CD4-positive, CD25-positive, alpha-beta regulatory T cell (primary cell): Measurements from ENCODE around the gene MTR. TPM values are rescaled to one million over a fixed set of nuclear protein-coding genes. Genes with fewer than 3 reads are reported as not detected.

Experiments used
- ATAC-seq, 2 donors: fragments of 150-1000 bp; cut with Tn5 transposase; one replicate each; pipeline ENCODE4 v1.10.0; 2021; ENCODE audit warnings: low read depth in 2 of 2, moderate number of reproducible peaks in 2 of 2, moderate library complexity in 1 of 2
- DNase-seq, 3 donors: peaks; one replicate each; pipeline versions ENCODE4 v3.0.0 to v3.0.0-alpha.2; 2012 to 2022; ENCODE audit warnings: mixed read lengths in 1 of 3
- H3K27ac ChIP-seq: one replicate; pipeline ENCODE4 v1.7.0; 2013; ENCODE audit warnings: mild to moderate bottlenecking, low read length; ENCODE audit not compliant: insufficient read depth, poor library complexity, severe bottlenecking
- H3K27me3 ChIP-seq: one replicate; pipeline ENCODE4 v1.7.0; 2013; ENCODE audit warnings: low read length; ENCODE audit not compliant: control insufficient read depth, insufficient read depth
- H3K36me3 ChIP-seq: one replicate; pipeline ENCODE4 v1.7.0; 2013; ENCODE audit warnings: mild to moderate bottlenecking, low read length, moderate library complexity; ENCODE audit not compliant: control insufficient read depth, insufficient read depth
- H3K4me1 ChIP-seq: 2 replicates; pipeline ENCODE4 v1.7.0; 2013; ENCODE audit warnings: mild to moderate bottlenecking, low read length; ENCODE audit not compliant: insufficient read depth, control insufficient read depth, poor library complexity, severe bottlenecking
- H3K4me3 ChIP-seq: one replicate; pipeline ENCODE4 v1.7.0; 2013; ENCODE audit warnings: low read depth, mild to moderate bottlenecking, low read length, moderate library complexity
- H3K9me3 ChIP-seq, 2 experiments: 1 replicate in 1 of 2; 2 replicates in 1 of 2; pipeline ENCODE4 v1.7.0; 2013; ENCODE audit warnings: low read length in 2 of 2, mild to moderate bottlenecking in 1 of 2, moderate library complexity in 1 of 2; ENCODE audit not compliant: control insufficient read depth in 2 of 2
- H3K27ac Mint-ChIP-seq, 3 donors: one replicate each; pipeline ENCODE4 v1.8.0; 2020 to 2022; ENCODE audit warnings: mild to moderate bottlenecking in 3 of 3, mixed read lengths in 3 of 3, moderate library complexity in 2 of 3
- H3K27me3 Mint-ChIP-seq: one replicate; pipeline ENCODE4 v1.8.0; 2022; ENCODE audit warnings: mild to moderate bottlenecking, mixed read lengths
- H3K36me3 Mint-ChIP-seq: one replicate; pipeline ENCODE4 v1.8.0; 2020; ENCODE audit warnings: mixed read lengths
- H3K4me1 Mint-ChIP-seq, 4 donors: one replicate each; pipeline ENCODE4 v1.8.0; 2020 to 2022; ENCODE audit warnings: mixed read lengths in 4 of 4, mild to moderate bottlenecking in 1 of 4
- H3K4me3 Mint-ChIP-seq, 4 donors: one replicate each; pipeline ENCODE4 v1.8.0; 2020 to 2022; ENCODE audit warnings: mild to moderate bottlenecking in 4 of 4, mixed read lengths in 4 of 4, moderate library complexity in 3 of 4
- H3K9me3 Mint-ChIP-seq, 7 donors: one replicate each; pipeline ENCODE4 v1.8.0; 2020 to 2022; ENCODE audit warnings: mixed read lengths in 7 of 7, mild to moderate bottlenecking in 3 of 7, moderate library complexity in 2 of 7
- polyA plus RNA-seq, 4 donors: library from polyadenylated mRNA; unstranded; fragments of 300-500 nt; fragmentation: Illumina TruSeq; gene quantifications; one replicate each; pipeline ENCODE4 v1.2.3, GENCODE V29; 2021
- total RNA-seq: library from RNA; stranded (reverse); gene quantifications from one replicate; pipeline ENCODE4 v1.2.3, GENCODE V29; 2022

MTR gene
- total and polyA plus RNA-seq, 5 donors from 2014 or later = 12.6 to 44.5 (median 14.8) TPM

DNA sequence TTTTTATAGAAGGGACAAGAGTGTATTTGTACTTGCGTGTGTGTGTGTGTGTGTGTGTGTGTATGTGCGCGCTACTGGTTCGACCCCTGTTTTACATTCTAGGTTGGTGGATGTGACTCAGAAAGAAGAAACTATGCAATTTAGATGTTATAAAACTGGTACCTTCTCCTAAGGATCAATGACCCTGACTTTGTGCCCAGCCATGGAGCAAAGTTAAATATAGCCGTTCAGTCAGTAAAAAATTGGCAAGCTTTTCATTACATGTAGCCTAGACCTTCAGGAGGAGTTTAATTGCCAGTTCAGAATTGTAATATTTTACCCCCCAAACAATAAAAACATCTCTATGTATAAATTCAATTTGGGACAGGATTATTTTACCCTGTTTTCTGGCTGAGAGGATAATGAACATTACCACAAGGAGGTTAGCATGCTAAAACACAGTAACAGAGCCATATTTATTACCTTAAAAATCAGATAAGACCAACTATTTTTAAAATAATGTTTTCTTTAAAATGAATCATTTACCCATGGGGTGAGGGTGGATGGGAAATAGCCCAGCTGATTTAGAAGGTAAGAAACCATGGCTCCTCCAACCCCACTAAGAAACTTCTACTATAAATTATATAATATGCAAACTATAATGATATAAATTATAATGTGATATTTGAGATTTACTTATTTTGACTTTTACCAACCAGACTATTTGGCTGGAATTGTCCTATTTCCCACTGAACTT lies 33.5 kb upstream of the MTR start:
- Mint-ChIP-seq H3K36me3 (no peaks in the 10 kb centered on the region), H3K9me3 (no peaks in the 10 kb centered on the region), H3K27me3 (peaks cover 17% of the 10 kb centered on the region), H3K27ac (no peak overlapping the region), H3K4me1 (peaks cover 0 to 7% (median 3%) of the 10 kb centered on the region in 4 donors), H3K4me3 (no peak overlapping the region)
- no peak for ATAC-seq
- Histone ChIP-seq H3K27ac (no peak overlapping the region), H3K27me3 (peaks cover 1% of the 10 kb centered on the region), H3K4me1 (no peaks in the 10 kb centered on the region), H3K36me3 (no peaks in the 10 kb centered on the region), H3K9me3 (no peaks in the 10 kb centered on the region), H3K4me3 (no peak overlapping the region)
- no peak for DNase-seq

DNA sequence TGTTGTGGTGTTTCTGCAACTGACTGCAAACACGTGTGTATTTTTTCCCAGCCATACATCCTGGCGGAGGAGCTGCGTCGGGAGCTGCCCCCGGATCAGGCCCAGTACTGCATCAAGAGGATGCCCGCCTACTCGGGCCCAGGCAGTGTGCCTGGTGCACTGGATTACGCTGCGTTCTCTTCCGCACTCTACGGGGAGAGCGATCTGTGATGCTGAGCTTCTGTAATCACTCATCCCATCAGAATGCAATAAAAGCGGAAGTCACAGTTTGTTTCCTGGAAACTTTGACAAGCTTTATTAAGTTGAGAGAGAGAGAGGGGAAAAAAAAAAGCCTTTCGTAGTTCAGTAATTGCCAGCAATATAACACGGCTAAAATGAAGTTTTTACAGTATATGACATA lies 32.7 kb upstream of the MTR start:
- no peaks in the 10 kb centered on the region for H3K9me3 ChIP-seq
- H3K27me3 ChIP-seq = peaks cover 1% of the 10 kb centered on the region
- no peaks in the 10 kb centered on the region for H3K36me3 Mint-ChIP-seq
- ATAC-seq = no peak
- no peak overlapping the region for H3K4me3 ChIP-seq
- H3K27me3 Mint-ChIP-seq = peaks cover 25% of the 10 kb centered on the region
- H3K27ac Mint-ChIP-seq = no peak overlapping the region
- peaks cover 0 to 7% (median 3%) of the 10 kb centered on the region in 4 donors for H3K4me1 Mint-ChIP-seq
- H3K4me1 ChIP-seq = no peaks in the 10 kb centered on the region
- H3K4me3 Mint-ChIP-seq = no peak overlapping the region
- no peaks in the 10 kb centered on the region for H3K36me3 ChIP-seq
- no peak overlapping the region for H3K27ac ChIP-seq
- DNase-seq = no peak
- H3K9me3 Mint-ChIP-seq = no peaks in the 10 kb centered on the region

DNA sequence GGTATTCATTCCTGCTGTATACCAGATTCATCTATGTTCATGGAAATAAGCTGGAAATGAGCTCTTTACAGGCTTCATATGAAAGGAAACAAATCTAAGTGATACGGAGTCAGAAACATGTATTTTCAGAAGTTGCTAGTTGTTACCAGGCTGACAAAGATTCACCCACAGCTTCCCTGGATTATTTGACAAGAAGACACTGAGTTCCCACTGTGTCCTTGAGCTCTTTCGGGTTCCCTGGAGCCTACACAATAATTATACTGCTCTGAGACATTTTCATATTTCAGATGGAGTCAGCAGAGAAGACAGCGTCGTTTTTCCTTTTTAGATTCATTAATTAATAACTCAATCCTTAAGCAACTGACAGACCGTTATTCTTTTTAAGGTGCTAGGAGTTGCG lies 29.3 kb upstream of the MTR start:
- Mint-ChIP-seq H3K27ac (no peak overlapping the region), H3K27me3 (peaks cover 49% of the 10 kb centered on the region), H3K9me3 (no peaks in the 10 kb centered on the region), H3K4me1 (no peaks in the 10 kb centered on the region), H3K36me3 (no peaks in the 10 kb centered on the region), H3K4me3 (no peak overlapping the region)
- Histone ChIP-seq H3K27ac (no peak overlapping the region), H3K4me1 (no peaks in the 10 kb centered on the region), H3K9me3 (no peaks in the 10 kb centered on the region), H3K36me3 (no peaks in the 10 kb centered on the region), H3K4me3 (no peak overlapping the region), H3K27me3 (peaks cover 10% of the 10 kb centered on the region)
- ATAC-seq (no peak), DNase-seq (no peak)

DNA sequence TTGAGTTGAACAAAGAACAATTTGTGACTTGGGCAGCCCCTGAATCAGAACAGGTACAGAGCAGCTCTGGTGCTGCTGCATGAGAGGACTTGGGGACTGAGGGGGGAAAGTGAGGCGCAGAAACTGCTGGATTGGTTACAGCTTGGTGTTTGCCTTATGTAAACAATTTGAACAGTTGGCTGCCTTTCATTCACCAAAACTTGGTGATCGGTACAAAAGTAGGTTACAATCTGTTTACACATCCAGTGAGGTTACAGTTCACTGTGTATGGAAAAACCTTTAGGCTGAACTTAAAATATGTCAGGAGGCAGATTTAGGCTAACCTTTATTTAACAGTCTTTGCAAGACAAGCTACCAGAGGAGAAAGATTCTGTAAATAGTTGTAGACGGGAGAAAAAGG lies 28.6 kb upstream of the MTR start:
- Histone ChIP-seq H3K4me3 (no peak overlapping the region), H3K27me3 (peaks cover 10% of the 10 kb centered on the region), H3K4me1 (no peaks in the 10 kb centered on the region), H3K36me3 (no peaks in the 10 kb centered on the region), H3K9me3 (no peaks in the 10 kb centered on the region), H3K27ac (no peak overlapping the region)
- Mint-ChIP-seq H3K4me1 (no peaks in the 10 kb centered on the region), H3K9me3 (no peaks in the 10 kb centered on the region), H3K4me3 (no peak overlapping the region), H3K27ac (no peak overlapping the region), H3K36me3 (no peaks in the 10 kb centered on the region), H3K27me3 (peaks cover 55% of the 10 kb centered on the region)
- ATAC-seq (no peak), DNase-seq (no peak)

DNA sequence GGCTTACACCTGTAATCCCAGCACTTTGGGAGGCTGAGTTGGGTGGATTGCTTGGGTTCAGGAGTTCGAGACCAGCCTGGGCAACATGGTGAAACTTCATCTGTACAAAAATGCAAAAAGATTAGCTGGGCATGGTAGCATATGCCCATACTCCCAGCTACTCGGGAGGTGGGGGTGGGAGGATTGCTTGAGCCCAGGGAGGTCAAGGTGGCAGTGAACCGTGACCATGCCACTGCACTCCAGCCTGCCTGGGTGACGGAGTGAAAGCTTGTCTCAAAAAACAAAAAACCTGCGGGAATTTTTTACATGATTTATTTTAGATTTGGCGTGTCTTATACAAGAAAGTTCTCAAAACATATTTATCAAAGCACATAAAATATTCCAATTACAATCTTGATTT lies 27.8 kb upstream of the MTR start:
- H3K36me3 Mint-ChIP-seq = no peaks in the 10 kb centered on the region
- Histone ChIP-seq H3K9me3 (no peaks in the 10 kb centered on the region), H3K4me3 (no peak overlapping the region), H3K4me1 (no peaks in the 10 kb centered on the region), H3K36me3 (no peaks in the 10 kb centered on the region), H3K27ac (no peak overlapping the region), H3K27me3 (peaks cover 10% of the 10 kb centered on the region)
- no peaks in the 10 kb centered on the region for H3K4me1 Mint-ChIP-seq
- no peak overlapping the region for H3K4me3 Mint-ChIP-seq
- H3K9me3 Mint-ChIP-seq = no peaks in the 10 kb centered on the region
- no peak for DNase-seq
- no peak overlapping the region for H3K27ac Mint-ChIP-seq
- no peak for ATAC-seq
- H3K27me3 Mint-ChIP-seq = peaks cover 55% of the 10 kb centered on the region

DNA sequence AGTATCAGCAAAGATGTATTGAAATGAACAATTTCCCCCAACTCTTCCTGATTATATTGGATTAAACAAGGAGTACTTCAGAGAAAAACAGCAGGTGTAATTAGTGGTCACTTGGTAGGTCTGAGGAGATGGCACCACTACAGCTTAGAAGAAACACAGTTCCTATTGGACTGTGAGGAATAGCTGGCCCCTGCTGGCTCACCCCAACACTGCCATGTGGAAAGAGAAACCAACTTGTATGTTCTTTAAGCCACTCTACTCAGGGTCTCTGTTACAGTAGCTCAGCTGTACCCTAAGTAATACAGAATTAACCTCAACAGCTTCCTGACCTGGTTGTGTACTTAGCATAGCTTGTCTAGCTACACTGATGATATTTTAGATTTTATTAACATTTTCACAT lies 26.5 kb upstream of the MTR start:
- Histone ChIP-seq H3K27ac (no peak overlapping the region), H3K36me3 (no peaks in the 10 kb centered on the region), H3K9me3 (no peaks in the 10 kb centered on the region), H3K4me1 (no peaks in the 10 kb centered on the region), H3K4me3 (no peak overlapping the region), H3K27me3 (peaks cover 9% of the 10 kb centered on the region)
- H3K9me3 Mint-ChIP-seq = no peaks in the 10 kb centered on the region
- H3K36me3 Mint-ChIP-seq = no peaks in the 10 kb centered on the region
- no peak overlapping the region for H3K27ac Mint-ChIP-seq
- ATAC-seq = no peak
- H3K4me1 Mint-ChIP-seq = no peaks in the 10 kb centered on the region
- no peak overlapping the region for H3K4me3 Mint-ChIP-seq
- DNase-seq = no peak
- H3K27me3 Mint-ChIP-seq = peaks cover 49% of the 10 kb centered on the region

DNA sequence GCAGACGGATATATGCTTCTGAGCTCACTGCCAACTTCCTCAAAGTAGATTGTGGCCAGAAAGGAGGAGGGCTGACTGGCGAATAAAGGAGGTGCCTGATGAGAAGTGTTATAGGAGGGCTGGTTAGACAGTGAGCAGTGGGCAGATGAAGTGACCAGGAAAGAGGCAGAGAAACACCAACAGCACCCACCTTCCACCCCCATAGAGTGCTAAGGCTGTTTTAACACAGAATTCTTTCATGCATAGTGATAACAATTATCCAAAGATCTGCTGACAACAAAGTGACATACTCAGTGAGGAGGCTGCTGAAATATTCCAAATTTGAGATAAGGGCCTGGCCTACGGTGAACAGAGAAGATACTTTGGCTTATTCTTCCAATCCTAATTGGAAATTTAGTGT lies 21.2 kb upstream of the MTR start:
- Mint-ChIP-seq H3K4me3 (no peak overlapping the region), H3K27me3 (peaks cover 37% of the 10 kb centered on the region), H3K4me1 (no peaks in the 10 kb centered on the region), H3K9me3 (peaks cover 0 to 7% (median 1%) of the 10 kb centered on the region in 7 donors), H3K36me3 (no peaks in the 10 kb centered on the region), H3K27ac (no peak overlapping the region)
- Histone ChIP-seq H3K4me1 (no peaks in the 10 kb centered on the region), H3K9me3 (peaks cover 2% of the 10 kb centered on the region in 2 experiments), H3K4me3 (no peak overlapping the region), H3K36me3 (no peaks in the 10 kb centered on the region), H3K27ac (no peak overlapping the region), H3K27me3 (peaks cover 10% of the 10 kb centered on the region)
- no peak for ATAC-seq
- DNase-seq = no peak

DNA sequence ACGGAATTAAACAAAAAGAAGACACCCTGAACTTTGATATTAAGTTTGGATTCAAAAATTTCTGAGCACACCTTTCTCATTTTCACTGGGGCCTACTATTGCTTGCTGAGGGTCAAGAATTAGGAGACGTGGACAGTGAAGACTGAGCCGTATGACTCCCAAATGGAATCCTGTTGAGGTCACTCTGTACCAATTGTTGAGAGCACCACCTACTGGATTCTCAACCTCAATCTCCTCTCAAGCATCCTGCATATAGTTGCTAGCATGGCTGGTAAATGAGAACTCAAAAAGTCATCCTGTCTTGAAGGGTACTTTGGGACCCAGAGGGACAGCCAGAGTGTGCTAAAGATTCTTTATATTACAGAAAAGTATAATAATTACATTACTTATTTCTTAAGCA lies 20.2 kb upstream of the MTR start:
- H3K4me3 ChIP-seq = no peak overlapping the region
- no peaks in the 10 kb centered on the region for H3K36me3 ChIP-seq
- Mint-ChIP-seq H3K9me3 (peaks cover under 1 to 13% (median 5%) of the 10 kb centered on the region in 7 donors), H3K4me1 (no peaks in the 10 kb centered on the region), H3K27ac (no peak overlapping the region), H3K4me3 (no peak overlapping the region), H3K27me3 (peaks cover 37% of the 10 kb centered on the region), H3K36me3 (no peaks in the 10 kb centered on the region)
- ATAC-seq = no peak
- DNase-seq = no peak
- peaks cover 16% of the 10 kb centered on the region for H3K27me3 ChIP-seq
- H3K4me1 ChIP-seq = no peaks in the 10 kb centered on the region
- H3K27ac ChIP-seq = no peak overlapping the region
- peaks cover 4 to 8% of the 10 kb centered on the region in 2 experiments for H3K9me3 ChIP-seq
